Right forelimb (tissue), 1 donor: Measurements from ENCODE around the gene TAPBPL.
A peak's percentile ranks its signal among the peaks of the same experiment; 100 is the strongest.
"Not testable (repeated sequence)": the region's sequence is repeated elsewhere in the genome, so short reads cannot be mapped to it uniquely, and the experiment has no call there.

Source experiments
- DNase-seq: peaks from one replicate; pipeline ENCODE4 v3.0.0-alpha.2; 2018

TAPBPL gene, protein sequence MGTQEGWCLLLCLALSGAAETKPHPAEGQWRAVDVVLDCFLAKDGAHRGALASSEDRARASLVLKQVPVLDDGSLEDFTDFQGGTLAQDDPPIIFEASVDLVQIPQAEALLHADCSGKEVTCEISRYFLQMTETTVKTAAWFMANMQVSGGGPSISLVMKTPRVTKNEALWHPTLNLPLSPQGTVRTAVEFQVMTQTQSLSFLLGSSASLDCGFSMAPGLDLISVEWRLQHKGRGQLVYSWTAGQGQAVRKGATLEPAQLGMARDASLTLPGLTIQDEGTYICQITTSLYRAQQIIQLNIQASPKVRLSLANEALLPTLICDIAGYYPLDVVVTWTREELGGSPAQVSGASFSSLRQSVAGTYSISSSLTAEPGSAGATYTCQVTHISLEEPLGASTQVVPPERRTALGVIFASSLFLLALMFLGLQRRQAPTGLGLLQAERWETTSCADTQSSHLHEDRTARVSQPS

DNA sequence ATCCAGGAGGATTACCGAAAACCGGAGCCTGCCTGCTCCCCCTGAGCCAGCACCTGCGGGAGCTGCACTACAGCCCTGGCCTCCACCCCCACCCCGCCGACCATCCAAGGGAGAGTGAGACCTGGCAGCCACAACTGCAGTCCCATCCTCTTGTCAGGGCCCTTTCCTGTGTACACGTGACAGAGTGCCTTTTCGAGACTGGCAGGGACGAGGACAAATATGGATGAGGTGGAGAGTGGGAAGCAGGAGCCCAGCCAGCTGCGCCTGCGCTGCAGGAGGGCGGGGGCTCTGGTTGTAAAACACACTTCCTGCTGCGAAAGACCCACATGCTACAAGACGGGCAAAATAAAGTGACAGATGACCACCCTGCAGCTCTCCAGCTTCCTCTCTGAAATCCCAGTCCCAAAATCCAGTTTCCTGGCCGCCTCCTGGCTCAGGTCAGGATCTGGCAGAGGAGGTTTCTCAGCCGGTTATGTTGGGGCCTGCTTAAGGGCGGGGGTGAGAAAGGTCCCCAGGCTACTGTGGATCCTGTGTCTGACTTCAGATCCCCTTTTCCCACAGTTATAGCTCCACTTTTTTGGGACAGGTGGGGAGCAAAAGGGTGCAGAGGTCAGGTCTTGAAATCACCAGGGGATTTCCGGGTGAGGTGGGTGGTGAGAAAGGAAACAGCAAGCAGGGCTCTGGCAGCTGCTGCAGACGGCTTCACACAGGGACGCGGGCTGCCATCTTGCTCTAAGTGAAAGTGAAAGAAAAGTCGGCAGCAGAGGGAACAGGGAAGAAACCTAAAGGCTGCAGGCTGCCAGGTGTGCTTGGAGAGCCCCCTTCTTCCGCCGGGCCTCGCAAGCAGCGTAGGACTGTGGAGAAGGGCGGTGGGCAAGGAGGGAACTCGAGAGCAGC is at the start of gene TAPBPL:
TAPBPL (plus strand) TSS at position 695 of the 897 bp plus-strand sequence. CDS start 207 bp downstream, outside the sequence.
- peak; percentile 90 for DNase-seq

DNA sequence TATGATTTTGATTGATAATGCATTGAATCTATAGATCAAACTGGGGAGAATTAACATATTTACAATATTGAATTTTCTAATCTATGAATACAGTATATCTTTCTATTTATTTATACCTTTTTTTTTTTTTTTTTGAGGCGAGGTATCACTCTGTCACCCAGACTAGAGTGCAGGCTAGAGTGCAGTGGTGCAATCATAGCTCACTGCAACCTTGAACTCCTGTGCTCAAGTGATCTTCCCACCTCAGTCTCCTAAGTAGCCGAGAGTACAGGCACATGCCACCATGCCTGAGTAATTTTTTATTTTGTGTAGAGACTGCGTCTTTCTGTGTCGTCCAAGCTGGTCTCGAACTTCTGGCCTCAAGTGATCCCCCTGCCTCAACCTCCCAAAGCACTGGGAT is 47.5 kb upstream of the TAPBPL start:
- no peak for DNase-seq

- no peak for DNase-seq
Observed at GRCh38 chr12:6405963-6406362, 45.9 kb upstream of the TAPBPL start.

DNA sequence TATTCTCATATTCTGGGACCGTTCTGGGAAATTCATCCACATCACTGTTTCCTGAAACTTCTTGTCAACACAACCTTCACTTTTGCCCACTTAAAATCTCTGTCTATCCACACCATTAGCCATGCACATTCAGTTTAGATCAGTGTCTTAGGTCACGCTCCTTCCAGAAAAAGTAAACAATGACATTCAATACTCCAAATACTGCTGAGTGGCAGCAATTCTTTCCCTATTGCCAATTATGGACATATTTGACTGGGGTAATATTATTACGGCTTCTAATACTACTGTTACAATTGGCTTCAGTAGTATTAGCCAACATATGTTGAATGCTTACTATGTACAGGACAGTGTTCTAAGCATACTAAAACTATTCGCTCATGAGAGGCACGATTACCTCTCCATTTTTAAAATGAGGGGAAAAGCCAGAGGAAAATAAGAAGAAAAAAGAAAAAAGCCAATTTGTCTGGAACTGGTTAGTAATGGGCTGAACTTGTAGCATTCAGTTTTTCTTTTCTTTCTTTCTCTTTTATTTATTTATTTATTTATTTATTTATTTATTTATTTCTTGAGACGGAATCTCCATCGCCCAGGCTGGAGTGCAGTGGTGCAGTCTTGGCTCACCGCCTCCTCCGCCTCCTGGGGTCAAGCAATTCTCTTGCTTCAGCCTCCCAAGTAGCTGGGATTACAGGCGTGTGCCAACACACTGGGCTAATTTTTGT is 44.4 kb upstream of the TAPBPL start:
- DNase-seq, result no peak

- DNase-seq, result no peak
Observed at GRCh38 chr12:6416596-6416995, 35.2 kb upstream of the TAPBPL start.

DNA sequence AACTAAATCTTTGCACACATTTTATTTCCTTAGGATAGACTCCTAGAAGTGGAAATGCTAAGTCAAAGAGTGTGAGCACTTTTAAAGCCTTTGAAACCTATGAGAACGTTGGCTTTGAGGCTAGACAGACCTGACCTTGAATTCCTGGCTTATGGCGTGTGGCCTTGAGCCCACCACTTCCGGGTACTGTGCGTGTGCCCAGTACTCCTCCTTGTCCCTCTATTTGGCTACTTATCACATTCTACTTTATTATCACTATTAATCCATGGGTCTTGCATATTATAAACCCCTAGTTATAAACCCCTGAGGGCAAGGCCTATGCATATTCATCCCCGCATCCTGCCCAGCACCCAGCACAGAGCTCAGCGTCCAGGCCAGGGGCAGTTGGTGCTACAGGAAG is 33.0 kb upstream of the TAPBPL start:
- no peak for DNase-seq

- DNase-seq, result no peak
Observed at GRCh38 chr12:6420364-6420763, 31.5 kb upstream of the TAPBPL start.

DNA sequence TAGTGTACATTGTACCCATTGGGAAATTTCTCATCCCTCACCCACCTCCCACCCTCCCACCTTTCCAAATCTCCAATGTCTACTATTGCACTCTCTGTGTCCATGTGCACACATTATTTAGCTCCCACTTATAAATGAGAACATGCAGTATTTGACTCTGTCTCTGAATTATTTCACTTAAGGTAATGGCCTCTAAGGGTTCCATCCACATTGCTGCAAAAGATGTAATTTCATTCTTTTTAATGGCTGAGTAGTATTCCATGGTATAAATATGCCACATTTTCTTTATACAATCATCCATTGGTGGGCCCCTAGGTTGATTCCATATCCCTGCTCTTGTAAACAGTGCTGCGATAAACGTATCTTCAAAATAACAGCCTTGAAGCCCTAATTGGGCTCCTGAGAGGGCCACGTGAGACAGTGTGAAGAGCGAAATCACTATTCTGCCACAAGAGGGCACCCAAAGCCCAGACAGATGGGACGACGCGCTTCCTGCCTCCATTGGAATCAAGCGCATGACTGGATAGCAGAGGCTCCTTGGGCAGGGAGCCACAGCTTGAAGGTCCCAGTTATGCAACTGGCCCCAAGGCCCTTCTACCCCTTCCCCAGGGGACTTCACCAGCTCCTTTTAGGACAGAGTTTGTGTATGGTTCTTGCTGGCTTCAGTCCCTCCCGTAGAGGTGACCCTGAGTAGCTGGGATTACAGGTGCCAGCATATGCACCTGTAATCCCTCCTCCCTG is 28.4 kb upstream of the TAPBPL start:
- peak; percentile 84 for DNase-seq

- DNase-seq, result no peak
Observed at GRCh38 chr12:6424008-6424347, 27.9 kb upstream of the TAPBPL start.

GRCh38 chr12:6424866-6425265 is 27.0 kb upstream of the TAPBPL start:
- no peak for DNase-seq

GRCh38 chr12:6425590-6426531 is 26.0 kb upstream of the TAPBPL start:
- no peak for DNase-seq

GRCh38 chr12:6426882-6427671 is 24.8 kb upstream of the TAPBPL start:
- no peak for DNase-seq

- not testable (repeated sequence) for DNase-seq
Observed at GRCh38 chr12:6427796-6428195, 24.0 kb upstream of the TAPBPL start.

DNA sequence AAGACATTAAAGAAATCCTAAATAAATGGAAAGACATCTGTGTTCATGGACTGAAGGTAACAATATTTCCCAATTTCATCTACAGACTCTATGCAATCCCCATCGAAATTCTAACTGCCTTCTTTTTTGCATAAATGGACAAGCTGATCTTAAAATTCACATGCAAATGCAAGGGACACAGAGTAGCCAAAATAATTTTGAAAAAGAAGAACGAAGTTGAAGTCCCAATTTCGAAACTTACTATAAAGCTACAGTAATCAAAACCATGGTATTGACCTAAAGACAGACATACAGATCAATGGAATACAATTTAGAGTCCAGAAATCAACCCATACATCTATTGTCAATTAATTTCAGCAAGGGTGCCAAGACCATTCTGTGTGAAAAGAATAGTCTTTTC is 23.5 kb upstream of the TAPBPL start:
- DNase-seq, result no peak

GRCh38 chr12:6430124-6430989 is 21.5 kb upstream of the TAPBPL start:
- peak; percentile 54 for DNase-seq

DNA sequence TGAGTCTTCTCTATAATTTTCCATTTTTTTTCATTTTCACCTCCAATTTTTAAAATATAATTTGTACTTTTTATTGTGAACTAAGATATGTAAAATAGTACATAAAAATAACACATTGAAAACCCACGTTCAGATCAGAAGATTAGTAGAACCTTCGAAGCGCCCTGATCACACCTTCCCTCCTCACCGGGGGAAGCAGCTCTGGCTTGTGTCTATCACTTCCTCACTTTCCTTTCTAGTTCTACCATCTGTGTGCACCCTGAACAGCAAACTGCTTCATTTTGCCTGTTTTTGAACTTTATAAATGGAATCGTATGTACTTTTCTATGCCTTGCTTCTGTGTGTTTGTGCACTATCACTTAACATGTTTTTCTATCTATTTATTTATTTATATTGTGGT is 18.9 kb upstream of the TAPBPL start:
- DNase-seq, result no peak

GRCh38 chr12:6434205-6435140 is 17.4 kb upstream of the TAPBPL start:
- no peak for DNase-seq
